ENCODE data around the gene PER3.

PER3 gene

GRCh38 chr1:7873801-7874795, 90.0 kb downstream of the PER3 start:
- DNase-seq (no peak), ATAC-seq (no peak)

GRCh38 chr1:7878027-7878426, 93.9 kb downstream of the PER3 start:
- ATAC-seq, result no peak
- no peak for DNase-seq

GRCh38 chr1:7879228-7879627, 95.1 kb downstream of the PER3 start:
- DNase-seq (no peak), ATAC-seq (no peak)

GRCh38 chr1:7884757-7885156, 100.7 kb downstream of the PER3 start:
- ATAC-seq, result no peak
- no peak for DNase-seq

- ATAC-seq (peak; percentile 55), DNase-seq (peak; percentile 60)
Measured at GRCh38 chr1:7885513-7886404, 101.7 kb downstream of the PER3 start.

- no peak for DNase-seq
- ATAC-seq, result no peak
Measured at GRCh38 chr1:7886405-7886745, 102.3 kb downstream of the PER3 start.

GRCh38 chr1:7888248-7889081, 104.4 kb downstream of the PER3 start:
- no peak for DNase-seq
- ATAC-seq, result no peak

GRCh38 chr1:7890853-7891252, 106.8 kb downstream of the PER3 start:
- ATAC-seq (no peak), DNase-seq (no peak)

GRCh38 chr1:7891804-7892203, 107.7 kb downstream of the PER3 start:
- no peak for ATAC-seq
- no peak for DNase-seq

- no peak for DNase-seq
- ATAC-seq, result no peak
Measured at GRCh38 chr1:7893529-7894180, 109.6 kb downstream of the PER3 start.
